ENCODE data around the gene S100A1.
"Not testable (repeated sequence)": the region's sequence is repeated elsewhere in the genome, so short reads cannot be mapped to it uniquely, and the experiment has no call there.

The S100A1 gene

GRCh38 chr1:153669606-153670005, 41.4 kb downstream of the S100A1 start:
- H3K36me3 ChIP-seq (replicated peaks): peaks cover 49% of the 10 kb centered on the region
- DNase-seq: no peak
- TF ChIP-seq CTCF (IDR thresholded peaks at IDR 0.05; ENCODE audit: low read depth, low read length, missing control alignments): no peak
- H3K4me3 ChIP-seq (ENCODE audit: low read depth, low read length): peak overlapping the region; percentile 94
- H3K27ac ChIP-seq: no peak overlapping the region
- H3K27me3 ChIP-seq (replicated peaks): no peaks in the 10 kb centered on the region
- in situ Hi-C loops (cut with HindIII; ENCODE audit: low pct_ligation_motif_present, low sequenced_read_pairs): no loop called here

- TF ChIP-seq CTCF (IDR thresholded peaks at IDR 0.05; ENCODE audit: low read depth, low read length, missing control alignments): no peak
- peak overlapping the region; percentile 65 for H3K27ac ChIP-seq
- H3K4me3 ChIP-seq (ENCODE audit: low read depth, low read length): peak overlapping the region; percentile 94
- in situ Hi-C loops (cut with HindIII; ENCODE audit: low pct_ligation_motif_present, low sequenced_read_pairs): no loop called here
- no peaks in the 10 kb centered on the region for H3K27me3 ChIP-seq (replicated peaks)
- no peak for DNase-seq
- peaks cover 41% of the 10 kb centered on the region for H3K36me3 ChIP-seq (replicated peaks)
Measured at GRCh38 chr1:153670257-153670858, 42.1 kb downstream of the S100A1 start.

- Histone ChIP-seq H3K27me3 (replicated peaks) (no peaks in the 10 kb centered on the region), H3K4me3 (ENCODE audit: low read depth, low read length) (peak within 1 kb of the TSS; percentile 94), H3K36me3 (replicated peaks) (peaks cover 34% of the 10 kb centered on the region), H3K27ac (peak within 1 kb of the TSS; percentile 66)
- in situ Hi-C loops (cut with HindIII; ENCODE audit: low pct_ligation_motif_present, low sequenced_read_pairs): no loop called here
- DNase-seq: peak; percentile 100
- no peak for TF ChIP-seq CTCF (IDR thresholded peaks at IDR 0.05; ENCODE audit: low read depth, low read length, missing control alignments)
Measured at GRCh38 chr1:153670859-153671627, 42.8 kb downstream of the S100A1 start, which contains the start of gene ILF2. Gene ILF2 (minus strand): TSS chr1:153670993. CDS start chr1:153670922, 71 bp downstream.

GRCh38 chr1:153671628-153672353, 43.6 kb downstream of the S100A1 start:
- peak overlapping the region; percentile 66 for H3K27ac ChIP-seq
- H3K27me3 ChIP-seq (replicated peaks); in situ Hi-C loops (cut with HindIII; ENCODE audit: low pct_ligation_motif_present, low sequenced_read_pairs): not testable (repeated sequence)
- peak; percentile 7 for TF ChIP-seq CTCF (IDR thresholded peaks at IDR 0.05; ENCODE audit: low read depth, low read length, missing control alignments)
- H3K36me3 ChIP-seq (replicated peaks): peaks cover 27% of the 10 kb centered on the region
- peak overlapping the region; percentile 46 for H3K4me3 ChIP-seq (ENCODE audit: low read depth, low read length)
- DNase-seq: peak; percentile 78

- peaks cover 10% of the 10 kb centered on the region for H3K36me3 ChIP-seq (replicated peaks)
- no peak overlapping the region for H3K27ac ChIP-seq
- TF ChIP-seq CTCF (IDR thresholded peaks at IDR 0.05; ENCODE audit: low read depth, low read length, missing control alignments): no peak
- H3K27me3 ChIP-seq (replicated peaks): peaks cover 5% of the 10 kb centered on the region
- no peak for DNase-seq
- no peak overlapping the region for H3K4me3 ChIP-seq (ENCODE audit: low read depth, low read length)
- in situ Hi-C loops (cut with HindIII; ENCODE audit: low pct_ligation_motif_present, low sequenced_read_pairs): no loop called here
Measured at GRCh38 chr1:153673511-153673910, 45.3 kb downstream of the S100A1 start.
